ENCODE measurements around the gene SLC22A1.

DNA sequence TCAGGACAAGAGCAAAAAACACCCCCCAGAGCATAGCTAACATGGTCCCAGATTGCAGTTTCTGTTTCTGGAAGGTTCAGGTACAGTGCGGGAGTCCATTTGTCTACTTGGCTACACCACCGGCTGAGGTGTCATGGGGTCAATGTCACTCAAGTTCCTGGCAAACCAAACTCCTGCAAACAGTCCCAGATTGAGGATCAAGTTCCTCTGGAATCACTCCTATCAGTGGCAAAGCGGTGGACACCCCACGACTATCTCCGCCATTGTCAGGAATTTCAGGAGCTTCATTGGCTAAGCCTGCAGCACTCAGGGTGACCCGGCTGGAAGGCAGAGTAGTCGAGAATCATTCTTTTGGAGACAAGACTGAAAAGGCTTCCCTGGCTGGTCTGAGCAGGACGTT lies 41.8 kb downstream of the SLC22A1 start:
- no peak for TF ChIP-seq POLR2A (IDR thresholded peaks at IDR 0.05)
- TF ChIP-seq CTCF (IDR thresholded peaks at IDR 0.05), result no peak
